WTC11 (cell line): Measurements from ENCODE around the gene CLCF1.

Experiments used
- CTCF ChIP-seq: fragments of 200-600 bp; IDR thresholded peaks from 2 replicates; pipeline ENCODE4 v1.8.0; 2022; ENCODE audit warnings: antibody characterized with exemption
- E2F1 ChIP-seq: sonication (generic); formaldehyde crosslinking; IDR thresholded peaks from 2 replicates; pipeline ENCODE4 v1.8.0; 2022; ENCODE audit warnings: mild to moderate bottlenecking, missing genetic modification reagents
- ZNF281 ChIP-seq: sonication (generic); formaldehyde crosslinking; IDR thresholded peaks from 2 replicates; pipeline ENCODE4 v1.8.0; 2023; ENCODE audit warnings: mild to moderate bottlenecking, missing genetic modification reagents

GRCh38 chr11:67409261-67409666 lies 35.9 kb upstream of the CLCF1 start:
- TF ChIP-seq ZNF281 (CRISPR knock-in tag) (no peak), E2F1 (CRISPR knock-in tag) (no peak), CTCF (no peak)
